SK-N-MC (cell line): ENCODE results near the gene UST.

Experiments
- DNase-seq: peaks from one replicate; pipeline ENCODE4 v3.0.0-alpha.2; 2011; ENCODE audit warnings: low read depth, low spot score
- H3K27ac ChIP-seq: fragments of 200-600 bp; sonication (generic); 2 replicates; pipeline ENCODE4 v1.5.1; 2016; ENCODE audit warnings: mixed run types
- H3K36me3 ChIP-seq: fragments of 200-600 bp; sonication (generic); 2 replicates; pipeline ENCODE4 v1.6.1; 2017; ENCODE audit warnings: antibody characterized with exemption, low read length, mixed read lengths; ENCODE audit not compliant: insufficient read depth
- H3K4me3 ChIP-seq: fragments of 200-600 bp; sonication (generic); 2 replicates; pipeline ENCODE4 v1.5.1; 2016
- H3K9ac ChIP-seq: fragments of 200-600 bp; sonication (generic); 2 replicates; pipeline ENCODE4 v1.8.0; 2017; ENCODE audit warnings: mixed run types, mixed read lengths; ENCODE audit not compliant: insufficient read length
- H3K9me3 ChIP-seq: fragments of 200-600 bp; sonication (generic); 2 replicates; pipeline ENCODE4 v1.6.1; 2017; ENCODE audit warnings: low read depth, mild to moderate bottlenecking, antibody characterized with exemption, low read length, moderate library complexity, mixed read lengths
- EZH2 ChIP-seq: fragments of 200-600 bp; sonication (generic); IDR thresholded peaks from one replicate; pipeline ENCODE4 v1.6.1; 2017; ENCODE audit warnings: antibody characterized with exemption
- FOXP2 ChIP-seq: optimal IDR thresholded peaks from 2 replicates; pipeline ENCODE3; 2011; ENCODE audit warnings: mild to moderate bottlenecking, moderate library complexity; ENCODE audit not compliant: insufficient read depth; ENCODE audit errors: extremely low read length, control extremely low read depth
- POLR2AphosphoS5 ChIP-seq: IDR thresholded peaks from 2 replicates; pipeline ENCODE4 v1.6.1; 2012; ENCODE audit warnings: mild to moderate bottlenecking, low read depth, low read length, borderline replicate concordance

UST gene

GRCh38 chr6:149050160-149050559 is 303.3 kb downstream of the UST start:
- Histone ChIP-seq H3K27ac (no peak overlapping the region), H3K4me3 (no peak overlapping the region), H3K9ac (no peak overlapping the region), H3K9me3 (no peaks in the 10 kb centered on the region), H3K36me3 (no peaks in the 10 kb centered on the region)
- TF ChIP-seq POLR2AphosphoS5 (no peak), EZH2 (no peak), FOXP2 (no peak)
- no peak for DNase-seq

- H3K9ac ChIP-seq, result no peak overlapping the region
- no peak for DNase-seq
- TF ChIP-seq POLR2AphosphoS5, result no peak
- no peak for TF ChIP-seq FOXP2
- TF ChIP-seq EZH2, result no peak
- no peaks in the 10 kb centered on the region for H3K36me3 ChIP-seq
- no peaks in the 10 kb centered on the region for H3K9me3 ChIP-seq
- H3K27ac ChIP-seq, result no peak overlapping the region
- H3K4me3 ChIP-seq, result no peak overlapping the region
Measured at GRCh38 chr6:149052350-149053106, 305.7 kb downstream of the UST start.

- H3K27ac ChIP-seq, result no peak overlapping the region
- no peaks in the 10 kb centered on the region for H3K9me3 ChIP-seq
- no peak for DNase-seq
- no peak overlapping the region for H3K9ac ChIP-seq
- H3K36me3 ChIP-seq, result no peaks in the 10 kb centered on the region
- TF ChIP-seq EZH2 (no peak), FOXP2 (no peak), POLR2AphosphoS5 (no peak)
- H3K4me3 ChIP-seq, result no peak overlapping the region
Measured at GRCh38 chr6:149053848-149054558, 307.2 kb downstream of the UST start.

GRCh38 chr6:149054559-149055194 is 307.8 kb downstream of the UST start:
- no peak overlapping the region for H3K4me3 ChIP-seq
- TF ChIP-seq EZH2, result no peak
- no peak for TF ChIP-seq POLR2AphosphoS5
- no peaks in the 10 kb centered on the region for H3K36me3 ChIP-seq
- H3K27ac ChIP-seq, result no peak overlapping the region
- H3K9ac ChIP-seq, result no peak overlapping the region
- no peaks in the 10 kb centered on the region for H3K9me3 ChIP-seq
- DNase-seq, result no peak

GRCh38 chr6:149055195-149055899 is 308.5 kb downstream of the UST start:
- DNase-seq, result no peak
- TF ChIP-seq POLR2AphosphoS5 (no peak), FOXP2 (no peak), EZH2 (no peak)
- H3K9me3 ChIP-seq, result no peaks in the 10 kb centered on the region

GRCh38 chr6:149056777-149057463 is 310.1 kb downstream of the UST start:
- no peak overlapping the region for H3K4me3 ChIP-seq
- H3K36me3 ChIP-seq, result no peaks in the 10 kb centered on the region
- H3K27ac ChIP-seq, result no peak overlapping the region
- no peaks in the 10 kb centered on the region for H3K9me3 ChIP-seq
- TF ChIP-seq FOXP2 (no peak), POLR2AphosphoS5 (no peak), EZH2 (no peak)
- no peak for DNase-seq
- H3K9ac ChIP-seq, result no peak overlapping the region

More at GRCh38 chr6:149055195-149055899, 308.5 kb downstream of the UST start:
- H3K36me3 ChIP-seq, result no peaks in the 10 kb centered on the region
- H3K27ac ChIP-seq, result no peak overlapping the region
- H3K4me3 ChIP-seq, result no peak overlapping the region
- H3K9ac ChIP-seq, result no peak overlapping the region

- no peak for TF ChIP-seq POLR2AphosphoS5
- TF ChIP-seq FOXP2, result no peak
- TF ChIP-seq EZH2, result no peak
- DNase-seq, result no peak
- H3K9ac ChIP-seq, result no peak overlapping the region
- H3K36me3 ChIP-seq, result no peaks in the 10 kb centered on the region
- no peak overlapping the region for H3K4me3 ChIP-seq
- H3K9me3 ChIP-seq, result no peaks in the 10 kb centered on the region
- H3K27ac ChIP-seq, result no peak overlapping the region
Measured at GRCh38 chr6:149057464-149057840, 310.6 kb downstream of the UST start.
